DMS53 (cell line): ENCODE measurements around the gene PBX1.
A peak's percentile ranks its signal among the peaks of the same experiment; 100 is the strongest.

Source experiments
- DNase-seq: peaks from one replicate; lab custom pipeline; 2025; lab: John Stamatoyannopoulos, UW

PBX1 gene

GRCh38 chr1:164700683-164701082 lies 141.7 kb downstream of the PBX1 start:
- no peak for DNase-seq

- no peak for DNase-seq
Observed at GRCh38 chr1:164701189-164701761, 142.3 kb downstream of the PBX1 start.

GRCh38 chr1:164702216-164702615 lies 143.2 kb downstream of the PBX1 start:
- peak; percentile 59 for DNase-seq

- peak; percentile 39 for DNase-seq
Observed at GRCh38 chr1:164702664-164703063, 143.7 kb downstream of the PBX1 start.

GRCh38 chr1:164703463-164703862 lies 144.5 kb downstream of the PBX1 start:
- no peak for DNase-seq

GRCh38 chr1:164703960-164704411 lies 145.0 kb downstream of the PBX1 start:
- no peak for DNase-seq

- no peak for DNase-seq
Observed at GRCh38 chr1:164704954-164705353, 146.0 kb downstream of the PBX1 start.

- no peak for DNase-seq
Observed at GRCh38 chr1:164706606-164706987, 147.6 kb downstream of the PBX1 start.

- no peak for DNase-seq
Observed at GRCh38 chr1:164707868-164708331, 148.9 kb downstream of the PBX1 start.

GRCh38 chr1:164708596-164708995 lies 149.6 kb downstream of the PBX1 start:
- DNase-seq: no peak

GRCh38 chr1:164709126-164709525 lies 150.1 kb downstream of the PBX1 start:
- no peak for DNase-seq

GRCh38 chr1:164709541-164710278 lies 150.7 kb downstream of the PBX1 start:
- DNase-seq: no peak

GRCh38 chr1:164712131-164713036 lies 153.4 kb downstream of the PBX1 start:
- no peak for DNase-seq

GRCh38 chr1:164713456-164714207 lies 154.6 kb downstream of the PBX1 start:
- DNase-seq: no peak

- peak; percentile 75 for DNase-seq
Observed at GRCh38 chr1:164716992-164717703, 158.2 kb downstream of the PBX1 start.

GRCh38 chr1:164718821-164719220 lies 159.8 kb downstream of the PBX1 start:
- DNase-seq: no peak

- DNase-seq: peak; percentile 8
Observed at GRCh38 chr1:164719676-164720439, 160.9 kb downstream of the PBX1 start.

- no peak for DNase-seq
Observed at GRCh38 chr1:164720440-164721227, 161.7 kb downstream of the PBX1 start.

- no peak for DNase-seq
Observed at GRCh38 chr1:164721228-164721496, 162.2 kb downstream of the PBX1 start.

GRCh38 chr1:164723296-164723798 lies 164.4 kb downstream of the PBX1 start:
- no peak for DNase-seq
